Transverse colon (tissue), 3 donors: ENCODE results near the gene ZBTB40.

Experiments used
- CTCF ChIP-seq, 5 experiments: fragments of 200-600 bp in 3 of 5; fragments of 450-650 bp in 2 of 5; sonication (generic) in 3 of 5; IDR thresholded peaks; 1 replicate in 2 of 5; 2 replicates in 3 of 5; pipeline ENCODE4 v1.5.1; 2016 to 2017; ENCODE audit warnings: antibody characterized with exemption in 5 of 5, inconsistent platforms in 3 of 5, mild to moderate bottlenecking in 2 of 5, moderate library complexity in 1 of 5
- EP300 ChIP-seq: sonication (generic); formaldehyde crosslinking; IDR thresholded peaks from one replicate; pipeline ENCODE4 v1.6.1; 2017; ENCODE audit warnings: antibody characterized with exemption, low read depth

DNA sequence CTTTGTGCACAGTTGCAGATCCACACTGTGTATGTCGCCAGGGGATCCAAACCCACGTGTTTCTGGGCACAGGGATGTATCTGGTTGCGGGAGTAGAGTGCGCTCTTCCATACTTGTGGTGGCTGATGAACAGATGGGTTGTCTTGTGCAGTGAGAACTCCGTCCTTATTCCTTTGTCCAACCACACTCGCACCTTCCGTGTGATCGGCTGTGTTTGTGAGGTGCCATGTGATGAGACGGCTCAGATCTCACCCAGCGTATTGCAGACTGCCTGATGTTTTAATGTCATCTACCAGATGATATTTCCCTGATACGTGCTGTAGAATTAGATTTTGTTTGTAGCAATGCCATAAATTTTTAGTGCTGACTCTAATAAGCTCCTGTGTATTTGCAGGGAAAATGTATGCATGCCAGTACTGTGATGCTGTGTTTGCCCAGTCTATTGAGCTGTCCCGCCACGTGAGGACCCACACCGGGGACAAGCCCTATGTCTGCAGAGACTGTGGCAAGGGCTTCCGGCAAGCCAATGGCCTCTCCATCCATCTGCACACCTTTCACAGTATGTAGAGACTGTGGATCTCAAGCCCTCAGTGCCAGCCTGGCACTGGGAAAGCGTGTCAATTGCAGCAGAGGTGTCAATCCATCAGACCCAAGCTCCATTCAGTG lies 65.4 kb downstream of the ZBTB40 start:
- TF ChIP-seq CTCF (IDR thresholded peaks at IDR 0.05) (no peak), EP300 (no peak)
